NCI-H526 treated with DMSO at 0.1 percent for 48 hours (cell line): ENCODE data around the gene GMDS.

Experiments
- DNase-seq: peaks from one replicate; lab custom pipeline; 2025; lab: John Stamatoyannopoulos, UW

The GMDS gene

DNA sequence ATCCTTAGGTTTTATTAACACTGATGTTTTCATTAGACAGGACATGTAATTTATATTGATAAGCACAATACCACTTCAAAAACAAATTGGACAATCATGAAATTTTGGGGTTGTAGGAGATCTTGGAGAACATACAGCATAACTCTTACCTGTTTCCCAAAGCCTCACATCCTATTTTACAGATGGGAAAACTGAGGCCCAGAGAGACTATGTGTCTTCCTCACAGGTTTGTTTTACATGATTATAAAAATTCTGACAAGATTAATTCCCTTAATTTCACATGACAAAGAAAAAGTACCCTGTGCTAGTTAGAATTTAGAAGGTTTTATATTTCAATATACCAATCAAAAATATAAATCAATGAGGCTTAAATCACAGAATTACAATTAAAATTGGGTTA is 145.5 kb downstream of the GMDS start:
- no peak for DNase-seq

DNA sequence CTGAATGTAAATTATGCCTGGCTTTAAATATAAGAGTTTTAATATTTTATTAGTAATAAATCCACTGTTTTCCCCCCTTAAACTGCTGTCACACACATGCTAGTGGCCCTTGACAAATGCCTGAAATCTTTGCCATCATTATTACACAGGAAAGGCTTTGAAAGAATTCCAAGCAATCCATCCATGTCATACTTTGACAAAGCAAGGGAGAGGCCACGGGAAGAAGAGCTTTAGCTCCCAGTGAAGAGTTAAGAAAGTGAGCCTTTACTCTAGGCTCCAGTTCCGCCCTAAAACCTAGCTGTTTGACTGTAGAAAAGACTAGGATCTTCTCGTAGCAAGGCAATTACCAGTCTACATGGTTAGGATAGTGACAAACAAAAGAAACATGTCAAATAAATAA is 147.9 kb downstream of the GMDS start:
- DNase-seq, result no peak

DNA sequence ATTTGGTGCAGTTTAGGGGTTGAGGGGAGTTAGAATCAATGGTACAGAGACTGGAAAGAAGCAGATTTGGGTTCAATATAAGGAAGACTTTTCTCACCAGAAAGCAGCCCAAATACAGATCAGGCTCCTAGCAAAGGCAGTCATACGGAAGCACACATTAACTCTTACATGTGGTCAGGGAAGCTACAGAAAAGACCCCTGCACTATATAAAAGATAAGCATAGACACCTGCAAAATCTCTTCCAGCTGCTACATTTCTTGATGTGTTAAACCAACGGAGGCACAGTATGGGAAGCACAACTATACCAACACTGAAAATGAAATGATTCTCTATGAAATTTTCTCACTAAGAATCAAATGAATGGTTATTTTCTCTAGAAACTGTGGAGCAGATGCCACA is 150.8 kb downstream of the GMDS start:
- DNase-seq, result no peak

DNA sequence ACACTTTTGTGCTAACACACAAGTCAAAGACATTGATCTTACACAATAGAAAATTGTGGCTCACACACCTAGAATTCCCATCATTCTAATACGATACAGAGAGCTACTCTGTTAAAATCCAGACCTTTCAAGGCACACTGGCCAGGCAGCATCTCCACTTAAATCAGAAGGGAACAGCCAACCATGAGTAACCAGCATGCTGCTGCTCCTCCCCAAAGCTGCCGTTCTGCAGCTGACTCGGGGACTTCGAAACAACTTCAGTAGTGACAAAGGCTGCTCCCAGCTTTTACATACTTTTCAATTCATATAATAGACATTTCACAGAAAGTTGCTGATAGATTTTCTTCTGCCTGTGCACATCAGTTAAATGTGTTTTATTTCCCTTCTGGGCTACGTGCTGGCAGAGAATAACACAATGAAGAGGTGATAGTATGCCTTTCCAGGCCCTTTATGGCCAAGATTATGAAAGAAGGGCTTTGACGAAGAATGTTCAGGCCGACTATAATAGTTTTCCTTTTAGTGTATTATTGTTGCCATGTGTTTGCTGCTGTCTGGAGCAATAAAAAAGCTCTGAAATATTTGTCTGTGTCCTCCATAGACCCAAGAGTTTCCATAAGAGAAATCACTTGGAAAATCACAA is 159.0 kb downstream of the GMDS start:
- DNase-seq, result no peak

DNA sequence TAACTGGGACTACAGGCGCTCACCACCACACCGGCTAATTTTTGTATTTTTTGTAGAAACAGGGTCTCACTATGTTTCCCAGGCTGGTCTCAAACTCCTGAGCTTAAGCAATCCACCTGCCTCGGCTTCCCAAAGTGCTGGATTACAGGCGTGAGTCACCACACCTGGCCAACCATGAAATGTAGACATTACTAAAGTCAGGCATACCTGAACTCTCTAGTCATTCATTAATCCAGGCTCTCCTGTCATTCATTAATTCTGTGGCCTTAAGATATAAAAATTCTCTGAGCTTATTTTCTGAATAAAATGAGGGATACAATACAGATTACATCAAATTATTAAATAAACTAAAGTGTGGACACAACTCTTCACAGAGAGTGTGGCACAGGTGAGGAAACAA is 159.7 kb downstream of the GMDS start:
- no peak for DNase-seq

DNA sequence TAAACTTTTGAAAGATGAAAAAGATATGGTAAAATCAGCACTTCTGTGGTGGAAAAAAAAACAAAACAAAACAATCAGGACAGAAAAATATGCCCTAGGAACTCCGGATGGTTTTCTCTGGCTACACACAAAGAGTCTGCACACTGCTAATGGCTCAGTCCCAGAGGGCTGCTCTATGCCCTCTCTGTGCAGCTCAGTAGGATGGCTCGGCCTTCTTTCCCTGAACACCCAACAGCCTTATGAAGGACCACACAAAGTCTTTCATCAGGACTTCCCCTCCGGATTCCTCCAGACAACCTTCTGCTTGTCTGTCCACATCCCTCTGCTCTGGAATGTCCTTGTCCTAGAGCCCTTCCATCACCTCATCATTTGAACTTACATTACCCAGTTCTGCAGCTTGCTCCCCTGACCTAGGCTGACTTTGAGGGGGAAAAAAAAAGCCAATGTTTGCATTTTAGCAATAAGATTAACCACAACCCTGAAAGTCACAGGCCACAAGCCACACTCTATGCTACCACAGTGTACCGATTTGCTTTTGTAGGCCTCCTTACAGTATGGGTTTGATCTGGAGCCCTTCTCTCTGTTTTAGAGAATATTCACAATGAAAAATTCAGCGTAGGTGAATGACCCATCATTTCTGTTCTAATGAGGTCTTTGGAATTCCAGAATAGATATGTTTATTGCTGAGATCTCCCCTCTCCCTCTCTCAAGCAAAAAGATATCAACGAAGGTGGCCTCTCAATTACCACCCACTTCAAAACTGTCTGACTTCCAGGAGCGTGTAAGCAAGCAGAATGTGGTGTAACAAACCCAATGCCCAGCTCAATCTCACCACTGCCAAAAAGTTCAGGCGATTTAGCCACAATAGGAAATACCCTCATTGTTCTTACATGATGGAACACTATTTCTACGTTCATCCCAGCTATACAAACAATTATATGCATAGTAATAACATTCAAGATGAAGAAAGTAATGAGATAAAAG is 164.0 kb downstream of the GMDS start:
- no peak for DNase-seq

DNA sequence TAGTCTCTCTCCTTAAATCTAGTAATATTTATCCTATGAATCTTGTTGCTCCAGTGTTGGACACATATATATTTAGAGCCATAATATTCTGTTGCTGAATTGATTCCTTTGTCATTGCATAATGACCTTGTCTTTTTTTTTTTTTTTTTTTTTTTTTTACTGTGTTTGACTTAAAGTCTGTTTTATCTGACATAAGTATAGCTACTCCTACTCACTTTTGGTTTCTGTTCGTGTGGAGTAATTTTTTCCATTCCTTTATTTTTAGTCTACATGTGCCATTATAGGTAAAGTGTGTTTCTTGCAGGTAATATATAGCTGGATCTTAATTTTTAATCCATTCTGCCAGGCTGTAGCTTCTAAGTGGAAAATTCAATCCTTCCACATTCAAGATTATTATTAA is 166.5 kb downstream of the GMDS start:
- DNase-seq, result no peak

DNA sequence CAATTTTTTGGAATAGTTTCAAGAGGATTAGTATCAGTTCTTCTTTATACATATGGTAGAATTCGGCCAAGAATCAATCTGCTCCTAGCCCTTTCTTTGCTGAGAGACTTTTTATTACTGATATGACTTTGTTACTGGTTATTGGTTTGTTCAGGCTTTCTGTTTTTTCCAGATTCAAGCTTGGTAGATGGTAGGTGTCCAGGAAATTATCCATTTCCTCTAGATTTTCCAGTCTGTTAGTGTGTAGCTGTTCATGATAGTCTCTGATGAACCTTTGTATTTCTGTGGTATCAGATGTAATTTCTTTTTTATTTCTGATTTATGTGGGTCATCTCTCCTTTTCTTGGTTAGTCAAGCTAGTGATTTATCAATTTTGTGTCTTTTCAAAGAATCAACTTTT is 167.6 kb downstream of the GMDS start:
- no peak for DNase-seq

DNA sequence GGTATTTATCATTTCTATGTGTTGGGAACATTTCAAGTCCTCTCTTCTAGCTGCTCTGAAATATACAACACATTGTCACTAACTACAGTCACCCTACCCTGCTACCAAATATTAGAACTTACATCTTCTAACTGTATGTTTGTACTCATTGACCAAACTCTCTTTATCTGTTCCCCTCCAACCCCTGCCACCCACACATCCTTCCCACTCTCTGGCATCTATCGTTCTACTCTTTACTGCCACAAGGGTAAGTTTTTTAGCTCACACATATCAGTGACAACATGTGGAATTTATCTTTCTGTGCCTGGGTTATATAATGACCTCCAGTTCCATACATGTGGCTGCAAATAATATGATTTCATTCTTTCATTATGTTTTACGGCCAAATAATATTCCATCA is 171.9 kb downstream of the GMDS start:
- no peak for DNase-seq

DNA sequence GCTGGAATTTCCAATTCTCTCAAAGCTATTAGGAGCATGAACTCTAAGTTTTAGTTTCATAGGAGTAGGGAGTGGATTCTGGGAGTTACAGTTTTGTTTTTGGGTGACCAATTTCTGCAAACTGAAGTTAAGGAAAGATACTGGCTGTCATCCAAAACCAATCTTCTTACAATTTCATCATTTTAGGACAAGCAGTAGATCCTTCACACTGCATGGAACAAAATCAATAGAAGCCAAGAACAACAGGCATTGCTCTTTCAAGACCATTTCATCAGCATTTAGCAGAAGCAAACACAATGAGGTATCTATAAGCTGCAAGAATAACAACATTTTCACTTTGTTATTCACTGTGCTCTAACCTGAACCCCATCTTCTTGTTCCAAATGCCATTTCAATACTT is 173.0 kb downstream of the GMDS start:
- DNase-seq, result no peak

DNA sequence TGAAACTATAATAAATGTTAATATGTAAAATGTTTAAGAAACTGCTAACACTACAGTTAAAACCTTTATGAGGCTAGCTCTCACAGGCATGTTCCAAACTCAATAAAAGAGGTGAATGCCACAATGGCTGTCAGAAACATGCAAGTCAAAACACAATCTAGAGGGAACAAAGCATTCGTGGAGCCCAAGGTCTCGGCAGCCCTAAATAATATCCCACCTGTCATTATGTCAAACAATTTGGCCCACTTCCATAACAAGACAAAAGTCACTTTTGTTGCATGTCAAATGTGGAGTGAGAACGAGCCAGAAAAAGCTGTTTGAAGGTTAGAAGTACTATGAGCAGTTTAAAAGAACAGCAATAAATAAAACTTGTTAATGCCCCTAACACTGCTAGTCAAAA is 181.9 kb downstream of the GMDS start:
- DNase-seq, result no peak

DNA sequence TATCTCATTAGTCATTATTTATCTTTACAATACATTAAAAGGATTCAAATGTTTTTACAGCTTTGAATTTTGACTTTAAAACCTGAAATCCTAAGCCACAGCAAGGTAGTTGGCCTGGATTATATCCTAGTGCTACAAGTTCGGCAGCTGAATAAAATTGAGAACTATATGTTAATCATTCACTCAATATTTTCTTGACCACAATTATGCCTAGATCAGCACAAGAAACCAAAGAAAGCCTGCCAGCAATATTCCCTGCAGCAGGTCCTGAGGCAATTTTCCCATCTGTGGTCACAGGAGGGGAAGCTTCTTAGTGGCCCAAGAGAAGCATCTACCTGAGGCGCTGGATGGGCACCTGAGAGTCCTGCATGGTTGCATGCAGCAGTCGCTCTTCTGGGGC is 183.5 kb downstream of the GMDS start:
- DNase-seq, result no peak

DNA sequence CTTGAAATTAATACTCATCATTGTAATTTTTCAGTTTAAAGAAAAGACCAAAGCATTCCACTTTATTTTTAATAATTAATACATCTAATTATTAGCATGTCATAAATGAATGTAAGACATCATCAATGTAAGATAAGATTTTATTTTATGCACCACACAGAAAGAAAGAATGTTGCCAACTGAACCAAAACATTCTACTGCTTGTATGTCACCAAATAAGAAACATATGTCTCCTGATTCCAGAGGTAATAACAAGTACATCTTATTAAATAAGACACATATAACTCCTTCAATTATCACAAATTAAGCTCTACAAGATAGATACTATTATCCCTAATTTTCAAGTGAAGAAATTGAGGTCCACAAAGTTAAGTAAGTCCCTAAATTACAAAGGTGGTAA is 189.5 kb downstream of the GMDS start:
- DNase-seq, result no peak

DNA sequence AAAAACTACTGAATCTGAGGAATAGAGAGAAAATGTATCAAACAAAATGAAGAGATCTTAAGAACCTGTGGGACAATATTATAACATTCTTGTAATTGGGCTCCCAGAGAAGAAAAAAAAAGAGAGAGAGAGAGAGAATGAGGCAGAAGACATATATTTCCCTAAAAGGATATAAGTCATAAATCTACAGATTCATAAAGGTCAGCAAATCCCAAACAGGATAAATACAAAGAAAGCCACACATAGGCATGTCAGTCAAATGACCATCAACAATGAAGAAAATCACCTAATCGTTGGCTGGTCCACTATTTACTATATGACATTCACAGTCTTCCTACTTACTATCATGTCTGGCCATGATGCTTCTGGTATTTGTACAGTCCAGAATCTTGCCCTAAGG is 190.3 kb downstream of the GMDS start:
- DNase-seq, result no peak

DNA sequence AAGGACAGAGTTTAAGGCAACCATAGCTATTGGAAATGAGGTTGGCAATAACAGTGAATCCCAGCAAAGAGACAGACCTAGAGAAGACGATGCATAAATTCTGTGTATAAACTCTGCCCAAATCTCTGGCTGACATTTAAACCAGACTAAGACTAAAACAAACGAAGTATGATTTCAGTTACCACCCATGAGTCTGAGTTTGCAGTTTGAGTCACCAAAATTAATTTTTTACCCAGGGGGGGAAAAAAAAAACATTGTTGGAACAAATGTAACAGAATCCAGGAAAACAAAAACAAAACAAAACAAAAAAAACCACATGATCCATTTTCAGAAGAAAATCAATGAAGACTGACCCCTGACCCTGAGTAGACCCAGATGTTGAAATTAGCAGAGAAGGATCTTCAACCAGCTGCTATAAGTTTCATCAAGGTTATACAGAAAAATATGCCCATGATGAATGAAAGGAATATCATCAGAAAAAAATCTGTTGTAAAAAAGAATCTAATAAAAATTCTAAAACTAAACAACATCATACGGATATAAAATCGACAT is 190.8 kb downstream of the GMDS start:
- no peak for DNase-seq

DNA sequence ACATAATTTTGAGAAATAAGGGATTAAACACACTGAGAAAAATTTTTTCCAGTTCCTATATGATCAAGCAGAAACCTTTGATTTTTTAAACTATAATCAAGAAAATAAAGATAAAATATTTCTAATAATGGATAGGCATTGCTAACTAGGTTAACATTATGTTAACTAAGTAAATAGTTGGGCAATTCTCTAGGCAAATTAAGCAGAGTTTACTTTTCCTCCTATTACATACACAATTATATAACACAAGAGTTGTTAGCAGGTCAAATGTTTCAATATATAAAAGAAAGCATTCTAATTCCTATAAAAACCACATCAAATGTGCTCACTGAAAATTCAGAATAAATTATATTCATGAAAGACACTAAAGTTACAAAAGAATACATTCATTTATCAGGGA is 191.7 kb downstream of the GMDS start:
- no peak for DNase-seq

DNA sequence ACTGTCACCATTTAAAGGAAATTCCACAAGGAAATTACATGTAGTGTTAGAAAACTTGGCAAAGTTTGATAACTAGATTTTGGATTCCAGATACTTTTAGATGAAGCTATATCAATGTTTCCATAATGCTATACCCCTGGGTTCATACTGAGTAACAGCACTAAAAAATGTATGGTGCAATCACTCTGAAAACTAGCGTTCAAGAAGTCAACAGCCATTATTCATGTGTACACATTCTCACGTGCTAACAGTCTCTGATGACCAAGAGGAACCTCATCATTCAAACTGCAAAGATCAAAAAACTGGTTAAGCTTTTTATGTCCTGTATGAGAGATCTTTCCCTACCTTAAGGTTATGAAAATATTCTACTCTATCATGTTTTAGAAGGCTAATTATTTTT is 197.6 kb downstream of the GMDS start:
- DNase-seq, result no peak

DNA sequence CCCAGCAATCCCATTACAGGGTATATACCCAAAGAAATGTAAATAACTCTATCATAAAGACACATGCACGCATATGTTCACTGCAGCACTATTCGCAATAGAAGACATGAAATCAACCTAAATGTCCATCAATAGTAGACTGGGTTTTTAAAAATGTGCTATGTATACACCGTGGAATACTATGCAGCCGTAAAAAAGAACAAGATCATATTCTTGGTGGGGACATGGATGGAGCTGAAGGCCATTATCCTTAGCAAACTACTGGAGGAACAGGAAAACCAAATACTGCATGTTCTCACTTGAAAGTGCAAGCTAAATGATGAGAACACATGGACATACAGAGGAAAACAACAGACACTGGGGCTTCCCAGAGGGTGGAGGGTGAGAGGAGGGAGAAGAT is 201.2 kb downstream of the GMDS start:
- no peak for DNase-seq

DNA sequence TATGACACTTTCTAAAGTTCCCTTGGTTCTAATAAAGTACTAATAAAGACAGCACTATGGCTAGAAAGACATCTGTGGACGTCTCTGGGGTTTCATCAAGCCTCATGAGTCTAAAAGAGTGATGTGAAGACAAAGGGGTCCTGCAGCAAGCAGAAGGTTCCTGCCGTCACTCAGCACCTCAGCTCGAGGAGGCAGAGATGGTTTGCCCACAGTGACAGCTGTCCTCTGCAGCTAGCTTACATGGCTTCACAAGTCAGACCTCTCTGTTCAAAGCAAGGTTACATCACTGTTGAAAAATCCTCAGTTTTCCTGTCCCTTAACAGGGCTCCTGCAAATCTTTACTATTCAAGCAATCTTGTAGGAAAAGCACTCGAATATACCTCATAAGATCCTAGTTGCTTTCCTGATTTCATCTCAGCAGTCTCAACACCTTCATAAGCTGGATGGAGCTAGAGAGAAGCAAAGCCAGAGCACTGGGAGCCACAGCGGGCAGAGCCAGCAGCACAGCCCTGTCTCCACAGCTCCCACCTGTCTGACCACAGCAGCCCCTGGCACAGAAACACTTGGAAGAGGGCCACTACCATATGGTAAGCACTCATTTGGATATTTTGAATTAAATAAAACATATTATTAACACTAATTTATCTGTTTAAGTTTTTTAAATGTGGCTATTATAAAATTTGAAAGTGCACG is 202.3 kb downstream of the GMDS start:
- DNase-seq, result no peak

DNA sequence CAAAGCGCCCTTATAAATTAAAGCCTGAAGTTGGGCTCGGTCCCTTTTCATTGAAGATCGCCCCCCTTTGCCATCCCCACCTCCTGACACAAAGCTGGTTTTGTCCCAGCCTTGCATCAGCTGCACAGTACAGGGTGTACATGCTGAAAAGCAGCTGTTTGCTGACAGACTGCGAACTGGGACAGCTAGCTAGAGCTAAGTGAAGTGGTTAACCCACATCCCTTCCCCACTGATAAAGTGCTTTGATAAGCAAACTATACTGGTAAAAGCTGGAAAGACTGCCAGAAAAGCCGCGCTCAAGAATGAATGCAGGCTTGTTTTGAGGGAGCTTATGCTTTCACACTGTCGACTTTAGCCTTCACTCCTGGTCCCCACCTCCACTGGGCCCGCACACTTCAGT is 207.3 kb downstream of the GMDS start:
- DNase-seq, result peak; percentile 20

DNA sequence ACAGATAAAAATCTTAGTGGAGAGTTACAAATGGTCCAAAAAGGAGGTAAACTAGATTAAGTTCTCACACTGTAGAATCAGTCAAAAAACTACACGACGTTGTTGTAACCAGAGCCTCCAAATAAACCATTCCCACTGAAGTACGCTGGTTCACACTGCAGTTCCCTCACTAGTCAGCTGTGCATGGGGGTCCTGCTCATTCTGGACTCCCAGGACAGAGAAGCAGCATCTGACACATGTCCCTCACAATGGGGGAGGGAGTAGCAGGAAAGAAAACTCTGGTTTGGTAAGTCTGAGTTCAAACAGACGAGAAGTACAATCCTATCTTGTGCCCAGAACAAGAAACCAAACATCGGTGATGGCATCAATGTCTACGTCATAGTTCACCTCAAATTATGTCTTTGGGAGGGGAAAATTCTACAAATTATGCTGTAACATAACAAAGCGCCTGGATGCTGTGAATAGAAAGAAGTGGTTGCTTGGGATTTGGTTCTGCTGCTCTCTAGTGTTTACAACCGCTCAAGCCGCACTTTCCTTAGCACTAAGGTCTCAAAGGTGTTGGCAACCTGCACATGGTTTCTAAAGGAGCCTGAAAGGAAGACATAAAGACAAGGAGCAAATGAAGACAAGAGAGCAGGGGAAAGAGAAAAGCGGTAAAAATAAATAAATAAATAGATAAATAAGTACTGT is 208.0 kb downstream of the GMDS start:
- DNase-seq, result no peak

DNA sequence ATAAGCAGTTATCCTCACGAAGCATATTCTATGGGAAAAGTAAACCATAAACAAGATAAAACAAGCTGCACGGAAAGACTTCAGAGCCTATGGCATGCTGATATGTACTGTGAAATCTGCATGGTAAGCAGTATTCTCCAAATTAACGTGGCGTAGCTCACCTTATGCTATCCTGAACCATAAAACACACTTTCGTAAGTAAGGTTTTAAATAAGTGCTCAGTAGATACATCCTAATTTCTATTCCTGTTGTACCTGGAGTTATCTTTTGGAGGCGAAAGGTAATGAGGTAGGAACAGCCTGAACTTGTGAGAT is 208.7 kb downstream of the GMDS start:
- DNase-seq, result no peak
